HepG2 (cell line): Measurements from ENCODE around the gene MAP2K5. TPM values are rescaled to one million over a fixed set of nuclear protein-coding genes. Genes with fewer than 3 reads are reported as not detected.
A peak's percentile ranks its signal among the peaks of the same experiment; 100 is the strongest.

ENCODE experiments used
- CBX2 ChIP-seq, 2 experiments: fragments of 200-600 bp in 1 of 2; sonication (generic); formaldehyde crosslinking in 1 of 2; IDR thresholded peaks; 2 replicates each; pipeline versions ENCODE4 v1.7.0 to v1.8.1; 2018 to 2022; ENCODE audit warnings: low read depth in 2 of 2, low read length in 1 of 2, mild to moderate bottlenecking in 1 of 2, missing genetic modification reagents in 1 of 2
- DMAP1 ChIP-seq: IDR thresholded peaks from 2 replicates; pipeline ENCODE4 v1.6.1; 2016
- GATAD1 ChIP-seq: IDR thresholded peaks from 2 replicates; pipeline ENCODE4 v1.6.1; 2016; ENCODE audit warnings: missing genetic modification reagents, missing compliant biosample characterization
- KAT8 ChIP-seq: IDR thresholded peaks from 2 replicates; pipeline ENCODE4 v1.6.1; 2016; ENCODE audit warnings: missing genetic modification reagents, missing compliant biosample characterization
- NR2F1 ChIP-seq, 2 experiments: fragments of 450-650 bp in 1 of 2; formaldehyde crosslinking in 1 of 2; IDR thresholded peaks; 2 replicates each; pipeline versions ENCODE4 v1.5.0 to v1.6.1; 2016 to 2020; ENCODE audit warnings: mild to moderate bottlenecking in 1 of 2, missing compliant biosample characterization in 1 of 2, missing genetic modification reagents in 1 of 2, moderate library complexity in 1 of 2
- POLR2AphosphoS5 ChIP-seq: IDR thresholded peaks from 2 replicates; pipeline ENCODE4 v1.6.1; 2012; ENCODE audit warnings: low read depth, low read length
- SIN3A ChIP-seq: IDR thresholded peaks from 2 replicates; pipeline ENCODE4 v1.6.1; 2011; ENCODE audit warnings: low read depth, mild to moderate bottlenecking, control low read depth, low read length, borderline replicate concordance
- SOX6 ChIP-seq, 2 experiments: fragments of 450-650 bp in 1 of 2; sonication (generic) in 1 of 2; formaldehyde crosslinking in 1 of 2; IDR thresholded peaks; 2 replicates each; pipeline versions ENCODE4 v1.4.0 to v1.6.1; 2017 to 2020; ENCODE audit warnings: antibody characterized with exemption in 1 of 2, mild to moderate bottlenecking in 1 of 2, missing genetic modification reagents in 1 of 2
- SP1 ChIP-seq, 2 experiments: fragments of 450-650 bp in 1 of 2; sonication (generic) in 1 of 2; formaldehyde crosslinking in 1 of 2; IDR thresholded peaks; 2 replicates each; pipeline versions ENCODE4 v1.4.0 to v1.6.1; 2016 to 2020; ENCODE audit warnings: missing genetic modification reagents in 1 of 2
- ZNF296 ChIP-seq: sonication (generic); formaldehyde crosslinking; conservative IDR thresholded peaks from 2 replicates; pipeline ENCODE4 v1.5.0; 2020; ENCODE audit warnings: mild to moderate bottlenecking, missing genetic modification reagents
- ZNF350 ChIP-seq: sonication (generic); formaldehyde crosslinking; IDR thresholded peaks from 2 replicates; pipeline ENCODE4 v1.4.0; 2020; ENCODE audit warnings: mild to moderate bottlenecking, low read depth, missing genetic modification reagents, borderline replicate concordance
- ZNF567 ChIP-seq: sonication (generic); formaldehyde crosslinking; IDR thresholded peaks from 2 replicates; pipeline ENCODE4 v1.8.1; 2023; ENCODE audit warnings: mild to moderate bottlenecking, missing genetic modification reagents, borderline replicate concordance
- ZNF788 ChIP-seq: sonication (generic); formaldehyde crosslinking; IDR thresholded peaks from 2 replicates; pipeline ENCODE4 v1.5.0; 2020; ENCODE audit warnings: mild to moderate bottlenecking, missing genetic modification reagents, borderline replicate concordance
- polyA plus RNA-seq, 8 experiments: library from polyadenylated mRNA; depleted of rRNA in 3 of 8; stranded (reverse) in 7 of 8; unstranded in 1 of 8; fragments of >200 nt; fragmentation: Illumina TruSeq in 4 of 8; extraction: Trizol in 4 of 8; gene quantifications; 2 replicates each; pipeline versions ENCODE4 v1.2.1 to v1.2.3, GENCODE V29; 2011 to 2016; ENCODE audit warnings: low read depth in 4 of 8, missing spikeins in 1 of 8, mixed read lengths in 1 of 8; ENCODE audit not compliant: insufficient read depth in 1 of 8
- total RNA-seq, 5 experiments: library from RNA; depleted of rRNA; stranded (reverse); fragments of >200 nt; fragmentation: Illumina TruSeq; extraction: Trizol; gene quantifications; 2 replicates each; pipeline ENCODE4 v1.2.3, GENCODE V29; 2016; ENCODE audit warnings: low read depth in 1 of 5
- TF ChIP-seq, protein P1 (sequence below): sonication (generic); formaldehyde crosslinking; IDR thresholded peaks from 2 replicates; pipeline ENCODE4 v1.5.0; 2020; ENCODE audit warnings: missing genetic modification reagents
- TF ChIP-seq, protein P2 (sequence below): sonication (generic); formaldehyde crosslinking; IDR thresholded peaks from 2 replicates; pipeline ENCODE4 v1.9.0; 2022; ENCODE audit warnings: missing genetic modification reagents, mild to moderate bottlenecking, borderline replicate concordance
- TF ChIP-seq, protein P3 (sequence below): sonication (generic); formaldehyde crosslinking; IDR thresholded peaks from 2 replicates; pipeline ENCODE4 v1.4.0; 2020; ENCODE audit warnings: missing genetic modification reagents; ENCODE audit errors: not compliant biosample characterization
- TF ChIP-seq, protein P4 (sequence below): sonication (generic); formaldehyde crosslinking; IDR thresholded peaks from 2 replicates; pipeline ENCODE4 v1.4.0; 2020; ENCODE audit warnings: missing genetic modification reagents, mild to moderate bottlenecking, borderline replicate concordance
- TF ChIP-seq, protein P5 (sequence below): IDR thresholded peaks from 2 replicates; pipeline ENCODE4 v1.6.1; 2016; ENCODE audit warnings: control low read depth

Gene MAP2K5
- total and polyA plus RNA-seq, 2 of the 13 experiments (the other 11 are each of a cell fraction or from before 2014, with no cell fraction given) = 4.0 to 4.3 TPM

DNA sequence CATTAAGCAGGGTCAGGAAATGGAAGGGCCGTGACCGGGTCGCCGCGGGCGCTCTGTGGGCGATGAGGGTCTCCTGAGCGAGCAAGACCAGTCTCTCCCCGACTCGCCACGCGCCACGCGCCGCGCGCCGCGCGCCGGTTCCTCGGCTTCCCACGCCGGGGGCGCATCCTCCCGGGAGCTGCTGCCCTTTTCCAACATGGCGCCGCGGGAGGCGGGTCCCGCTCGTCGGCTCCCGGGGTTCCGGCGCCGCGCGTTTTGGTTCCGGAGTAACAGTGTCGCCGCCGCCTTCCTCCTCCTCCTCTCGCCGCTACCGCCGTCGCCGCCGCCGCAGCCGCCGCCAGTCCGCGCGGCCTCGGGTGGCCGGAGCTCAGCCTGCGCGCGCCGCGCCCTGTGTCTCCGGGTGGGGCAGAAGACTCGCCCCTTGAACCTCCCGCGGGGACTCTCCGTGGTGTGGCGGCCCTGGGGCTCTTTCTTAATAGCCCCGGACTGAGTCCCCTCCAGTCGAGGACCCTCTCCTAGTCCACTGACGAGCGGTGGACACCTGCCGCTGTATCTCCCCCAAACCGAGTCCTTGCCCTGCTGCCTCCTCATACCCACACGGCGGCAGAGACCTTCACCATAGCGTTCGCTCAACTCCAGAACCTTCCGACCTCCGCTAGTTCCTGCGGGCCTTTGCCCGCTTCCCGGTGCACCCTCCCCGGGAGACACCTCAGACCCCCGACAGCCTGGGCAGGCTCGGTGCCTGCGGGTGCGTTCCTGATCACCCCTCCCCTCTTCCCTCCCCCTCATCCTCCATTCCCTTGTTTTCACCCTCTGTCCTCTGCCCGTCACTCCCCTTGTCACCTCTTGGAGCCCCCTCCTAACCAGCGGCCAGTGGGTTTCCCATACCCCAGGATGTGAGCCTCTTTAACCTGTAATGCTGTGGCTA is at the start of gene MAP2K5 (continued):
- TF ChIP-seq ZNF567 (CRISPR knock-in tag) (no peak), SP1 (IDR thresholded peaks at IDR 0.05) (no peak), SP1 (CRISPR knock-in tag; IDR thresholded peaks at IDR 0.05) (no peak), KAT8 (CRISPR knock-in tag) (peak; percentile 85), ZNF296 (CRISPR knock-in tag) (peak; percentile 85; the same call in 1 of the 2 replicates), GATAD1 (CRISPR knock-in tag) (peak; percentile 73; the same call in 1 of the 2 replicates), POLR2AphosphoS5 (peak; percentile 83), NR2F1 (CRISPR knock-in tag; IDR thresholded peaks at IDR 0.05) (no peak), SIN3A (peak; percentile 78; the same call in 1 of the 2 replicates), ZNF350 (CRISPR knock-in tag) (no peak), CBX2 (IDR thresholded peaks at IDR 0.05; ENCODE audit: low read depth, low read length) (no peak), CBX2 (CRISPR knock-in tag; IDR thresholded peaks at IDR 0.05; ENCODE audit: low read depth) (no peak), SOX6 (IDR thresholded peaks at IDR 0.05) (no peak), SOX6 (CRISPR knock-in tag; IDR thresholded peaks at IDR 0.05) (no peak), DMAP1 (CRISPR knock-in tag) (peak; percentile 47; the same call in 1 of the 2 replicates), ZNF788 (CRISPR knock-in tag) (peak; percentile 66; the same call in 1 of the 2 replicates)
- TF ChIP-seq, protein P1, sequence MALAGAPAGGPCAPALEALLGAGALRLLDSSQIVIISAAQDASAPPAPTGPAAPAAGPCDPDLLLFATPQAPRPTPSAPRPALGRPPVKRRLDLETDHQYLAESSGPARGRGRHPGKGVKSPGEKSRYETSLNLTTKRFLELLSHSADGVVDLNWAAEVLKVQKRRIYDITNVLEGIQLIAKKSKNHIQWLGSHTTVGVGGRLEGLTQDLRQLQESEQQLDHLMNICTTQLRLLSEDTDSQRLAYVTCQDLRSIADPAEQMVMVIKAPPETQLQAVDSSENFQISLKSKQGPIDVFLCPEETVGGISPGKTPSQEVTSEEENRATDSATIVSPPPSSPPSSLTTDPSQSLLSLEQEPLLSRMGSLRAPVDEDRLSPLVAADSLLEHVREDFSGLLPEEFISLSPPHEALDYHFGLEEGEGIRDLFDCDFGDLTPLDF = no peak
- TF ChIP-seq, protein P2, sequence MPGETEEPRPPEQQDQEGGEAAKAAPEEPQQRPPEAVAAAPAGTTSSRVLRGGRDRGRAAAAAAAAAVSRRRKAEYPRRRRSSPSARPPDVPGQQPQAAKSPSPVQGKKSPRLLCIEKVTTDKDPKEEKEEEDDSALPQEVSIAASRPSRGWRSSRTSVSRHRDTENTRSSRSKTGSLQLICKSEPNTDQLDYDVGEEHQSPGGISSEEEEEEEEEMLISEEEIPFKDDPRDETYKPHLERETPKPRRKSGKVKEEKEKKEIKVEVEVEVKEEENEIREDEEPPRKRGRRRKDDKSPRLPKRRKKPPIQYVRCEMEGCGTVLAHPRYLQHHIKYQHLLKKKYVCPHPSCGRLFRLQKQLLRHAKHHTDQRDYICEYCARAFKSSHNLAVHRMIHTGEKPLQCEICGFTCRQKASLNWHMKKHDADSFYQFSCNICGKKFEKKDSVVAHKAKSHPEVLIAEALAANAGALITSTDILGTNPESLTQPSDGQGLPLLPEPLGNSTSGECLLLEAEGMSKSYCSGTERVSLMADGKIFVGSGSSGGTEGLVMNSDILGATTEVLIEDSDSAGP = peak; percentile 46; the same call in 1 of the 2 replicates
- TF ChIP-seq, protein P3, sequence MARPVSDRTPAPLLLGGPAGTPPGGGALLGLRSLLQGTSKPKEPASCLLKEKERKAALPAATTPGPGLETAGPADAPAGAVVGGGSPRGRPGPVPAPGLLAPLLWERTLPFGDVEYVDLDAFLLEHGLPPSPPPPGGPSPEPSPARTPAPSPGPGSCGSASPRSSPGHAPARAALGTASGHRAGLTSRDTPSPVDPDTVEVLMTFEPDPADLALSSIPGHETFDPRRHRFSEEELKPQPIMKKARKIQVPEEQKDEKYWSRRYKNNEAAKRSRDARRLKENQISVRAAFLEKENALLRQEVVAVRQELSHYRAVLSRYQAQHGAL (CRISPR knock-in tag) = no peak
- TF ChIP-seq, protein P4, sequence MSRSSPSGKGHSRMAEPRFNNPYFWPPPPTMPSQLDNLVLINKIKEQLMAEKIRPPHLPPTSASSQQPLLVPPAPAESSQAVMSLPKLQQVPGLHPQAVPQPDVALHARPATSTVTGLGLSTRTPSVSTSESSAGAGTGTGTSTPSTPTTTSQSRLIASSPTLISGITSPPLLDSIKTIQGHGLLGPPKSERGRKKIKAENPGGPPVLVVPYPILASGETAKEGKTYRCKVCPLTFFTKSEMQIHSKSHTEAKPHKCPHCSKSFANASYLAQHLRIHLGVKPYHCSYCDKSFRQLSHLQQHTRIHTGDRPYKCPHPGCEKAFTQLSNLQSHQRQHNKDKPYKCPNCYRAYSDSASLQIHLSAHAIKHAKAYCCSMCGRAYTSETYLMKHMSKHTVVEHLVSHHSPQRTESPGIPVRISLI = no peak
- TF ChIP-seq, protein P5, sequence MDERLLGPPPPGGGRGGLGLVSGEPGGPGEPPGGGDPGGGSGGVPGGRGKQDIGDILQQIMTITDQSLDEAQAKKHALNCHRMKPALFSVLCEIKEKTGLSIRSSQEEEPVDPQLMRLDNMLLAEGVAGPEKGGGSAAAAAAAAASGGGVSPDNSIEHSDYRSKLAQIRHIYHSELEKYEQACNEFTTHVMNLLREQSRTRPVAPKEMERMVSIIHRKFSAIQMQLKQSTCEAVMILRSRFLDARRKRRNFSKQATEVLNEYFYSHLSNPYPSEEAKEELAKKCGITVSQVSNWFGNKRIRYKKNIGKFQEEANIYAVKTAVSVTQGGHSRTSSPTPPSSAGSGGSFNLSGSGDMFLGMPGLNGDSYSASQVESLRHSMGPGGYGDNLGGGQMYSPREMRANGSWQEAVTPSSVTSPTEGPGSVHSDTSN (CRISPR knock-in tag) = no peak
